ENCODE results near the gene ZNF143.
"Not testable (repeated sequence)": the region's sequence is repeated elsewhere in the genome, so short reads cannot be mapped to it uniquely, and the experiment has no call there.

Gene ZNF143

DNA sequence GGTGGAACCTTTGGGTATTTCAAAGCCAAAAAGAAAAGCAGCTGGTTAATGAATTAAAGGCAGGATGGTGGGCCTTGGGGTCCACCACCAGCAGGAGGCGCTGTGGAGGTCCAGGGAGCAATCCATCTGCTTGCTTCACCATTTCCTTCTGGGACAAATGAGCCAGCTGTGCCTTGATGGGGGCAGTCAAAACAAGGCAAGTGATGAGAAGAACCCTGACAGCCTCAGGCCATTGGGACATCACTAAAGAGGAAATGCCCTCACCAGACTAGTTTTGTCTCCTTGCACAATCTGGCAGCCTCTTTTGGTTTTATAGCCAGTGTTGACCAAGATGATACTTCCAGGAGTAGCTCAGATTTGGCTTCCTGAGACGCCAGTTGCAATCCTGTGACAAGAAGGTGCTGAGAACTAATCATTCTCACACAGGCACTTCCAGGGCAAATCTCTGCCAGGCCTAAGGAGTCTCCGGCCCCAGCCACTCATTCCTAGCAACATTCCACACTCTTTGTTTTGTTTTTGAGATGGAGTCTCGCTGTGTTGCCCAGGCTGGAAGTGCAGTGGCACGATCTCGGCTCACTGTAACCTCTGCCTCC is 74.5 kb downstream of the ZNF143 start:
- DNase-seq (ENCODE audit: low read depth): peak; percentile 50
- TF ChIP-seq, protein P1, sequence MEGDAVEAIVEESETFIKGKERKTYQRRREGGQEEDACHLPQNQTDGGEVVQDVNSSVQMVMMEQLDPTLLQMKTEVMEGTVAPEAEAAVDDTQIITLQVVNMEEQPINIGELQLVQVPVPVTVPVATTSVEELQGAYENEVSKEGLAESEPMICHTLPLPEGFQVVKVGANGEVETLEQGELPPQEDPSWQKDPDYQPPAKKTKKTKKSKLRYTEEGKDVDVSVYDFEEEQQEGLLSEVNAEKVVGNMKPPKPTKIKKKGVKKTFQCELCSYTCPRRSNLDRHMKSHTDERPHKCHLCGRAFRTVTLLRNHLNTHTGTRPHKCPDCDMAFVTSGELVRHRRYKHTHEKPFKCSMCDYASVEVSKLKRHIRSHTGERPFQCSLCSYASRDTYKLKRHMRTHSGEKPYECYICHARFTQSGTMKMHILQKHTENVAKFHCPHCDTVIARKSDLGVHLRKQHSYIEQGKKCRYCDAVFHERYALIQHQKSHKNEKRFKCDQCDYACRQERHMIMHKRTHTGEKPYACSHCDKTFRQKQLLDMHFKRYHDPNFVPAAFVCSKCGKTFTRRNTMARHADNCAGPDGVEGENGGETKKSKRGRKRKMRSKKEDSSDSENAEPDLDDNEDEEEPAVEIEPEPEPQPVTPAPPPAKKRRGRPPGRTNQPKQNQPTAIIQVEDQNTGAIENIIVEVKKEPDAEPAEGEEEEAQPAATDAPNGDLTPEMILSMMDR (IDR thresholded peaks at IDR 0.05; ENCODE audit: control insufficient read depth, extremely low read depth, insufficient read depth): peak; percentile 62
- no peak overlapping the region for H3K4me3 ChIP-seq (ENCODE audit: low read depth, low read length)

- TF ChIP-seq, protein P1 (IDR thresholded peaks at IDR 0.05; ENCODE audit: control insufficient read depth, extremely low read depth, insufficient read depth): no peak
- DNase-seq (ENCODE audit: low read depth): no peak
- no peak overlapping the region for H3K4me3 ChIP-seq (ENCODE audit: low read depth, low read length)
Observed at GRCh38 chr11:9538548-9538947, 77.7 kb downstream of the ZNF143 start.

DNA sequence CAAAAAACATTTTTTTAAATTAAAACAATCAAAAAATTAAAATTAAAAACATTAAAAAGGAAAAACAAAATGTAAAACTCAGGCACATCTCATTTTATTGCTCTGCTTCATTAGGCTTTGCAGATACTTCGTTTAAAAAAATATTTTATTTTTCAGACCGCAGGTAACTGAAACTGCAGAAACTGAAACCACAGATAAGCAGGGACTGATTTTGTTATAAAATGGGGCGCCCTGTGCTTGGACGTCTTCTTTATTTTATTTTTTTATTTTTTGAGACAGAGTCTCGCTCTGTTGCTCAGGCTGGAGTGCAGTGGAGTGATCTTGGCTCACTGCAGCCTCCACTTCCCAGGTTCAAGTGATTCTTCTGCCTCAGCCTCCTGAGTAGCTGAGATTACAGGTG is 88.4 kb downstream of the ZNF143 start:
- H3K4me3 ChIP-seq (ENCODE audit: low read depth, low read length); DNase-seq (ENCODE audit: low read depth): not testable (repeated sequence)

GRCh38 chr11:9550191-9550628 is 89.4 kb downstream of the ZNF143 start:
- TF ChIP-seq, protein P1 (IDR thresholded peaks at IDR 0.05; ENCODE audit: control insufficient read depth, extremely low read depth, insufficient read depth): no peak
- no peak overlapping the region for H3K4me3 ChIP-seq (ENCODE audit: low read depth, low read length)
- no peak for DNase-seq (ENCODE audit: low read depth)

DNA sequence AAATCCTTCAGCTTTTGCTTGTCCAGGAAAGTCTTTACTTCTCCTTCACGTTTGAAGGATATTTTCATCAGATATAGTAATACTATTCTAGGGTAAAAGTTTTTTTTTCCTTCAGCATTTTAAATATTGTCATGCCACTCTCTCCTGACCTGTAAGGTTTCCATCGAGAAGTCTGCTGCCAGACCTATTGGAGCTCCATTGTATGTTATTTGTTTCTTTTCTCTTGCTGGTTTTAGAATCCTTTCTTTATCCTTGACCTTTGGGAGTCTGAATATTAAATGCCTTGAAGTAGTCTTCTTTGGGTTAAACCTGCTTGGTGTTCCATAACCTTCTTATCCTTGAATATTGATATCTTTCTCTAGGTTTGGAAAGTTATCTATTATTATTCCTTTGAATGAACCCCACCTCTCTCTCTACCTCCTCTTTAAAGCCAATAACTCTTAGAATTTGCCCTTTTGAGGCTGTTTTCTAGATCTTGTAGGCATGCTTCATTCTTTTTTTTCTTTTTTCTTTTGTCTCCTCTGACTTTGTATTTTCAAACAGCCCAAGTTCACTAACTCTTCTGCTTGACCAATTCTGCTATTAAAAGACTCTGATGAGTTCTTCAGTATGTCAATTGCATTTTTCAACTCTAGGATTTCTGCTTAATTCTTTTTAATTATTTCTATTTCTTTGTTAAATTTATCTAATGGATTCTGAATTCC is 100.6 kb downstream of the ZNF143 start:
- no peak overlapping the region for H3K4me3 ChIP-seq (ENCODE audit: low read depth, low read length)
- TF ChIP-seq, protein P1 (IDR thresholded peaks at IDR 0.05; ENCODE audit: control insufficient read depth, extremely low read depth, insufficient read depth): no peak
- no peak for DNase-seq (ENCODE audit: low read depth)

DNA sequence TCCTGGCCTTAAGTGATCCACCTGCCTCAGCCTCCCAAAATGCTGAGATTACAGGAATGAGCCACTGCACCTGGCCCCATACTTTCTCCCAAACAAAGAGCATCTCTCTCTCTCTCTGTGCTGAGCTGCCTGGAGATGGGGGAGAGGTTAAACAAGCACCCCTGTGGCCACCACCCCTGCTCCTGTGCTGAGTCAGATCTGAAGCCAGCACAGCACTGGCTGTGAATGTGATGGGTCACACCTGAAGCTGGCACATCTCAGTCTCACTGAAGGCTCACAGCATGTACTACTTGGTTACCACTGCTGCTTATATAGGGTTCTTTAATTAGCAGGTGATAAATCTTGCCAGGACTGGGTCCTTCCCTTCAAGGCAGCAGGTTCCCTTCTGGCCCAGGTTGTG is 101.9 kb downstream of the ZNF143 start:
- no peak overlapping the region for H3K4me3 ChIP-seq (ENCODE audit: low read depth, low read length)
- TF ChIP-seq, protein P1 (IDR thresholded peaks at IDR 0.05; ENCODE audit: control insufficient read depth, extremely low read depth, insufficient read depth): no peak

DNA sequence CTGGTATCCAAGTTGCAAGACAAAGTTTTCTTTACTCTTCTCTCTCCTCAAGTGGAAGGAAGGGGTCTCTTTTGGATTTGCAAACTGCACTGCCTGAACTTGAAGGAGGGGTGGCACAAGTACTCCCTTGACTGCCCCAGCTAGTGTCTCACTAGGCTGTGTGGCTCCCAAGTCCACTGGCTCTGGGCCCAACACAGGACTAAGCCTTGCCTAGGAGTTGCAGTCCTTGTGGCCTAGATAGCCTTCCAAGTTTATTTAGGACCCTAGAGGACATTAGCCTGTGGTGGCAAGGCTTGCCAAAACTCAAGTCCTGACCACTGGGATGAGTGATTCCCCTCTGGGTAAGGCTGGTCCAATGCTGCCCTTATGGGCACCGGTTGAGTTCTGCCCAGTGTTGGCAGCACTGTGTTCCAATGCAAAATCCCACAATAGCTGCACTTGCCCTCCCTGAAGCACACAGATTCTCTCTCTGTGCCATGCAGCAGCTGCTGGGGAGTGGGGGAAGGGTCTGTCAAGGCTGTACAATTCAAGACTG is 102.5 kb downstream of the ZNF143 start:
- DNase-seq (ENCODE audit: low read depth): no peak
- no peak overlapping the region for H3K4me3 ChIP-seq (ENCODE audit: low read depth, low read length)
- TF ChIP-seq, protein P1 (IDR thresholded peaks at IDR 0.05; ENCODE audit: control insufficient read depth, extremely low read depth, insufficient read depth): no peak

More for the DNA sequence above, 101.9 kb downstream of the ZNF143 start:
- no peak for DNase-seq (ENCODE audit: low read depth)
